ENCODE results near the gene CHRM2.

- TF ChIP-seq EZH2 (IDR thresholded peaks at IDR 0.05), result no peak
- no peak for TF ChIP-seq POLR2AphosphoS5 (IDR thresholded peaks at IDR 0.05; ENCODE audit: borderline replicate concordance, low read depth, low read length)
These were observed 42.3 kb downstream of the CHRM2 start for GRCh38 chr7:136910771-136911170.
